Ishikawa (cell line): ENCODE data around the gene NOTCH2.
A peak's percentile ranks its signal among the peaks of the same experiment; 100 is the strongest.

ENCODE experiments used
- CEBPB ChIP-seq: IDR thresholded peaks from 2 replicates; pipeline ENCODE4 v1.6.1; 2012
- CREB1 ChIP-seq: IDR thresholded peaks from 2 replicates; pipeline ENCODE4 v1.6.1; 2012; ENCODE audit warnings: low read depth
- EGR1 ChIP-seq: IDR thresholded peaks from 2 replicates; pipeline ENCODE4 v1.6.1; 2012
- EP300 ChIP-seq: IDR thresholded peaks from 2 replicates; pipeline ENCODE4 v1.6.1; 2012; ENCODE audit warnings: borderline replicate concordance
- FOXM1 ChIP-seq: IDR thresholded peaks from 2 replicates; pipeline ENCODE4 v1.6.1; 2012; ENCODE audit warnings: low read depth, borderline replicate concordance
- NFIC ChIP-seq: IDR thresholded peaks from 2 replicates; pipeline ENCODE4 v1.6.1; 2012
- RAD21 ChIP-seq: IDR thresholded peaks from 2 replicates; pipeline ENCODE4 v1.6.1; 2012; ENCODE audit warnings: low read depth
- REST ChIP-seq: IDR thresholded peaks from 2 replicates; pipeline ENCODE4 v1.6.1; 2012; ENCODE audit warnings: low read depth, mild to moderate bottlenecking
- TAF1 ChIP-seq: IDR thresholded peaks from 2 replicates; pipeline ENCODE4 v1.6.1; 2012; ENCODE audit warnings: low read depth, mild to moderate bottlenecking
- TCF12 ChIP-seq: IDR thresholded peaks from 2 replicates; pipeline ENCODE4 v1.6.1; 2012; ENCODE audit warnings: low read depth
- TEAD4 ChIP-seq: IDR thresholded peaks from 2 replicates; pipeline ENCODE4 v1.6.1; 2012
- USF1 ChIP-seq: IDR thresholded peaks from 2 replicates; pipeline ENCODE4 v1.6.1; 2012
- YY1 ChIP-seq: IDR thresholded peaks from 2 replicates; pipeline ENCODE4 v1.6.1; 2012; ENCODE audit warnings: low read depth
- ZBTB7A ChIP-seq: IDR thresholded peaks from 2 replicates; pipeline ENCODE4 v1.6.1; 2012; ENCODE audit warnings: low read depth
- TF ChIP-seq, protein P1 (sequence below): IDR thresholded peaks from 2 replicates; pipeline ENCODE4 v1.6.1; 2012

Gene NOTCH2

GRCh38 chr1:119952496-119952895, 117.0 kb downstream of the NOTCH2 start:
- no peak for TF ChIP-seq REST
- TF ChIP-seq USF1 = no peak
- no peak for TF ChIP-seq ZBTB7A
- TF ChIP-seq EP300 = no peak
- TF ChIP-seq CEBPB = no peak
- TF ChIP-seq RAD21 = no peak
- TF ChIP-seq, protein P1, sequence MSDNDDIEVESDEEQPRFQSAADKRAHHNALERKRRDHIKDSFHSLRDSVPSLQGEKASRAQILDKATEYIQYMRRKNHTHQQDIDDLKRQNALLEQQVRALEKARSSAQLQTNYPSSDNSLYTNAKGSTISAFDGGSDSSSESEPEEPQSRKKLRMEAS = no peak
- TF ChIP-seq NFIC = no peak
- no peak for TF ChIP-seq FOXM1
- no peak for TF ChIP-seq YY1
- TF ChIP-seq CREB1 = no peak
- no peak for TF ChIP-seq EGR1
- no peak for TF ChIP-seq TAF1
- TF ChIP-seq TEAD4 = no peak
- no peak for TF ChIP-seq TCF12

- TF ChIP-seq TCF12 = no peak
- TF ChIP-seq RAD21 = peak; percentile 88
These were observed 120.9 kb downstream of the NOTCH2 start for GRCh38 chr1:119948342-119949214.

DNA sequence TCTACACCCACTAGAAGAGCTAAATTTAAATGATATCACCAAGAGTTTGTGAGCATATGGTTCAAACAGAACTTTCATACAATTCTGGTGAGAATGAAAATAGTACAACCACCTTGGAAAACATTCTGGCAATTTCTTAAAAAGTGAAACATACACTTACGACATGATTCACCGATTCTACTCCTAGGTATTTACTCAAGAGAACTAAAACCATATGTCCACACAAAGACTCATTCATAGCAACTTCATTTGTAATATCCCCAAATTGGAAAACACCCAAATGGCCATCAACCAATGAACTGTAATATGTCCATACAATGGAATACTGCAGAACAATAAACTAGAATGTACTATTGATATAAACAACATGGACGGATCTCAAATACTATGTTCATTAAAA, 122.0 kb downstream of the NOTCH2 start:
- TF ChIP-seq, protein P1 = no peak
- TF ChIP-seq EP300 (no peak), CREB1 (no peak), TCF12 (no peak), YY1 (no peak)

DNA sequence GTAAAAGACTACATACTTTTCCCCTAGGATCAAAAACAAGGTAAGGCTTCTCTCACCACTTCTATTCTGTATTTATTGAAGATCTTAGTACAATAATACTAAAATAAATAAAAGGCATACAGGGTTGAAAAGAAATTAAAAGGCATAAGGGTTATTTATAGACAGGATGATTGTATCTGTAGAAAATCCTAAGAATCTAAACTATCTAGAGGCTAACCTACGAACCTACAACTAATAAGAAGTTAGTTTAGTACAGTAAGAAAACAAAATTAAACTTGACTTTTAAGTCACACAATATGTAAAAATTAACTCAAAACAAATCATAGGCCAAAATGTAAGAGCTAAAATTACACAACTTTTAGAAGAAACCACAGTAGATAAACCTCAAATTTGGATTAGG, 122.7 kb downstream of the NOTCH2 start:
- TF ChIP-seq EGR1 = no peak
- no peak for TF ChIP-seq CEBPB
- TF ChIP-seq ZBTB7A = no peak
- no peak for TF ChIP-seq CREB1
- TF ChIP-seq NFIC = no peak
- no peak for TF ChIP-seq TAF1
- TF ChIP-seq RAD21 = no peak
- no peak for TF ChIP-seq YY1
- TF ChIP-seq, protein P1 = no peak
- no peak for TF ChIP-seq TCF12
- no peak for TF ChIP-seq REST

GRCh38 chr1:119943216-119943615, 126.2 kb downstream of the NOTCH2 start:
- no peak for TF ChIP-seq REST
- TF ChIP-seq CEBPB = no peak
- TF ChIP-seq FOXM1 = no peak
- no peak for TF ChIP-seq TCF12
- no peak for TF ChIP-seq USF1
- TF ChIP-seq NFIC = no peak
- no peak for TF ChIP-seq CREB1
- TF ChIP-seq YY1 = no peak
- TF ChIP-seq EP300 = no peak
- no peak for TF ChIP-seq TEAD4
- no peak for TF ChIP-seq EGR1
- TF ChIP-seq TAF1 = no peak
- no peak for TF ChIP-seq RAD21
- TF ChIP-seq ZBTB7A = no peak
